ENCODE results near the gene UPB1.

UPB1 gene

DNA sequence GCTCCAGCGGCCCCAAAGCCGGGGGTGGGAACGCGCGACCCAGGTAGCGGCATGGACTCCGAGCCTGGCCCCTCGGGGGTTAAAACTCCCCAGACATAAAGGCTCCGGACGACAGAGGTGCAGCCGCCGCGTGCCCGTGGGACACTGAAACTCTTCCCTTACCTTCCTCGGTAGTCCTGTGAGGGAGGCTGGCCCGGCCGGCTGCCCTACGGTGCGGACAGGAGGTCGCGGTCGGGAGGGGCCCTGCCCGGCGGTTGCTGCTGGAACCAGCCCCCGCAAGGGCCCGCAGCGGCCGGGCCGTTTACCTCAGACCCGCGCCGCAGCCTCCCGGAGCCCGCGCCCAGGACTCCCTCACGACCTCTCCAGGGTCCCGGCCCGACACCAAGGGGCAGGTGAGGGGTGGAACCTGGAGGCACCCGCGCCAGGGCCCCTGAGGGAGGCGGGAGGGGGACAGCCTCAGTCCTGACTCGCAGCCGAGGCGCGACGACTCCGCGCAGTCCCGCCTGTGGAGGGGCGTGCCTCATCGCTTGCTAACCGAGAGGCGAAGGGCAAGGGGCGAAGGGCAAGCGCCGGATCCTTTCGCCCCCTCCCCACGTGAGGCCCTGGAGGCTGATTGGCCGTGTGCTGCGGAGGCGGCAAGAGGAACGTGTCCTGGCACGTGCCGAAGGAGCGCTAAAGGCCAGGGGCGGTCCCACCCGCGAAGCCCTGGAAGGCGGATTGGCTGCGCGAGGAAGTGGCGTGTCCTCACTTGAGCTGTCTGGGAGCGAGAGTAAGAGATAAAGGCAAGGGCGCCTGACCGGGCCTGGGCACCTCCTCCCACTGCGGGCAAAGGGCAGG, at the start of gene UPB1:
UPB1 (plus strand) TSS at position 805 of the 837 bp plus-strand sequence. CDS start 72 bp downstream, outside the sequence.
- no peak for DNase-seq

DNA sequence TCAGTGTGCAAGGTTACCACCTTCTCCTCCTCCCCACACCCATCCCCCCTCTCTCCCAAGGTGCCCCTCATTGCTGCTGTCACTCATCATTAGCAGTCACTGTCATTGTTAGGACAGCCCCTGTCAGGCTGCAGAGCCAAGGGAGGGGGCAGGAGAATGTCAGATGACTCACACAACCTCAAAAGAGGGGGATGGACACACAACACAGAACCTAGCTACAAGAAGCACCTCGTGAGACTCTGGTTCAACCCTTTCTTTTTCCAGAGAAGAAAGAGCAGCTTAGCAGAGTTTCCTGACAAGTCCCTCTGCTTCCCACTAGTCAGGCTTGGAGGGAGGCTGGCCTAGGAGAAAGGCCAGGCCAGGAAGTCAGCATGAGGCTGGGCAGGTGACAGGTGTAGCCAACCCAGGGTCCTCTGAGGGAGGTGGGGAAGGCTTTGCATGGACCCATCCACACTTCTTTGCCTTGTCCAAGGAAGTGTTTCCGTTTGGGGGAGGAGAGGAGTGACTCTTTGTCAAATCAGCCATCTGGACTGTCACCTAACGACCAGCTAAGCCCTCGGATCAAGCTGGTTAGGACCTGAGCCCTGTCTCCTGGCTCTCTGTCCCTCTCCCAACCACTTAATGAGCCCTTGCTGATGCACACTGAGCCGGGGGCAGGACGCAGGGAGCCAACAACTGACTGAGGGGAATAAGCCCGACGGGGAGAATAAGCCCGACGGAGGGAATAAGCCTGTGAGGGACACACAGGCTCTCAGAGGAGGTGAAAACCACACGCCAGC, 49.5 kb upstream of the UPB1 start:
- no peak for DNase-seq

DNA sequence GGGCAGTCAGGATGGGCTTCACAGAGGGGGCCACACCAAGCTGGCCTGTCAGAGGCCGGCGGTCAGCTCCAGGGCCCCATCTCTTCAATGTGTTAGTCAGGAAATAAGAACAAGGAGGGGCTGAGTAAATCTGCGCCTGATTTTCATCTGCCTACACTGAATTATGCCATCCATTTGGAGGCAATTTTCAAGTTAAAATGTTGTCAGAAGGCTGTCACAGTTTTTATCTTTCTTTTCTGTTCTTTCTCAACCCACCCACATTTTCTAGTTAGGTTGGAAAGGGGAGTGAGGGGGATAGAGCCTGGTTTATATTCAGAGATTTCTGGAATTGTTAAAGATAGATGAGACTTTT, 48.9 kb upstream of the UPB1 start:
- no peak for DNase-seq

DNA sequence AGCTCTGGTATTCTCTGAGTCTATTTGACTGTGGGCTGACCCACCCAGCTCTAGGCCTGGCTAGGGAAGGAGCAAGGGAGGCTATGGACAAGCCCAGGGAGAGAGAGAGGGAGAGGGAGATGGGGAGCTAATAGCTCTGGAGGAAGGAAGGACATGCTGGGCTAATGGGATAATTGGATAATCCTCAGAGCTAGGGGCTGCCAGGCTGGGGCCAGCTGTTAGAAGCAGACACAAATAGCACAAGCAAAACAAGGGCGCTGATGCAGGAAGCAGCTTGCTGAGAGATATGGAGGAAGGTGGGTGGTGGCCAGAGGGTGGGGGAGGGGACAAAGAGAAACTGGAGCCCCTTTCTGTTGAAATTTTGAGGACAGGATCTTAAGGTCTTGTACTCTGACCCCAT, 44.5 kb upstream of the UPB1 start:
- no peak for DNase-seq

DNA sequence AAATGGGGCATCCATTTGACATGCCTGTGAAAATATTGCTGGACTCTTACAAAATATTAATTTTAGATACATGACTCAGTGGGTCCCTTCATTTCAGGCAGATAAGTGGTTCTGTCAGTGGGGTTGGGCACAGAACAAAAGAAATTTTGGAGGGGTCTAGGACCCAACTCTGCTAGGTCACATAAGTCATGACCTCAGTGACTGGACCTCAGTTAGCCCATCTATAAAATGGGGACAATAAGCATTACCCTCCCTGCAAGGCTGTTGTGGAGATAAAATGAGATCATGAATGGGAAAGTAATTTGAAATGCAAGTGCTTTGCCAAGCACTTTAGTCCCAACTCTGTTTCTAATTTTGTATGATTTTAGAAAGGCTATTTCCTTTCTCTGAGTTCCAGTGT, 44.0 kb upstream of the UPB1 start:
- no peak for DNase-seq

DNA sequence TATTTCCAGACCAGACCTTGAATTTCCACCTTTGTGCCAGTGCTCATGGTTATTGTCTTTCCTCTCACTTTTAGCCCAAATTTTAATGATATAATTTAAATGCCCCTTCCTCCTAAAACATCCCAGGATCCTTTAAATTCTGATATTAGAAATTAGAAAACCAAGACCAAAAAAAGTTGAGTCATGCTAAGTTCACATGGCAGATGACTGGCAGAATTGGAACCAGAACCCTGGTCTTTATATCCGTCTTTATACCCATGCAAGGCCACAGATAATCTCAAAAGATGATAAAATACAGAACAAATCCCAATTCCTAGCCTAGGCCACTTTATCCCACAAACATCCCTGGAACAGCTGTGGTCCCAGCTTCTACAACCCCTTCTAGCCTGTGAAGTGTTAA, 41.3 kb upstream of the UPB1 start:
- DNase-seq, result no peak

DNA sequence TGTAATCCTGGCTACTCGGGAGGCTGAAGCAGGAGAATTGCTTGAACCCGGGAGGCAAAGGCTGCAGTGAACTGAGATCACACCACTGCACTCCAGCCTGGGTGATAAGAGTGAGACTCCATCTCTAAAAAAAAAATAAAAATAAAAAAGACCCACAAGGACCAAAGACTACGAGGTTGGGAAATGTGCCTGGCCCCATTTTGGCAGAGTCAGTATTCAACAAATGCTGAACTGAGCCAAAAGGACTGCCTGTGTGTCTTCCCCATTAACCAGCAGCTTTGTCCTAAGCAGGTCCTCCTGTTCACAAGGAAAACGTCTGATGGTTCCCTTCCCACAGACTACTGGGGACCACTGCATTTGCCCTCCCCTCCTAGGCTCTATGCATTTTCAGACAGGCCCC, 40.1 kb upstream of the UPB1 start:
- DNase-seq, result no peak

DNA sequence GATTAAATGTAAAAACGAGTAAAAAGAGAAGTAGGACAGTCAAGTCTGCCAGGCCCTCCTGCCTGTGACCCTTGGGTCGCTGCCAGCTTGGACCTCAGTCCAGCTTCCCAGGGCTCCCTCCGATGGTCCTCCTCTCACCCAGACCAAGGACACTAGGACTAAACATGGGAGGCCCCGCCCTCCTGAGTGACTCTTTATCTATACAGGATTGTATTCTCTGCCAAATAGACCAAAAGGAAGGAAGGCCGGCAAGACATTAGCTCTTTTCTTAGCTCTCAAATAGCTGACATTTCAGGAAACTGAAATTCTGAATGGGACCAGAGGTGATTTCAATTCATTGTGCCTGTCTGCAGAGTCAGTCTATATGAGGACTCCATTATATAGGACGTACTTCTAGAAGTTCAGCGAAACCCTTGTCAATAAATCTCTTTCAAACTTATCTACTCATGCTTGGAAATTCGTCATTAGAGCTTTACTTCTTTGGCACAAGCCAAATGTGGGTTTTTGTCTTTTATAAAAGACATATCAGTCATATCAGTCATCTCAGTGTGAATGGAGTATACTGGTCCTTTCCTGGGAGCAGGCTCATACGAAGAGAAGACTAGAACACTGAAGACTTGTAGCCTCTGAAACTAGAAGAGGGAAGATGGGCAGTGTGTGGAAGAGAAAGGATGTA, 39.2 kb upstream of the UPB1 start:
- no peak for DNase-seq

DNA sequence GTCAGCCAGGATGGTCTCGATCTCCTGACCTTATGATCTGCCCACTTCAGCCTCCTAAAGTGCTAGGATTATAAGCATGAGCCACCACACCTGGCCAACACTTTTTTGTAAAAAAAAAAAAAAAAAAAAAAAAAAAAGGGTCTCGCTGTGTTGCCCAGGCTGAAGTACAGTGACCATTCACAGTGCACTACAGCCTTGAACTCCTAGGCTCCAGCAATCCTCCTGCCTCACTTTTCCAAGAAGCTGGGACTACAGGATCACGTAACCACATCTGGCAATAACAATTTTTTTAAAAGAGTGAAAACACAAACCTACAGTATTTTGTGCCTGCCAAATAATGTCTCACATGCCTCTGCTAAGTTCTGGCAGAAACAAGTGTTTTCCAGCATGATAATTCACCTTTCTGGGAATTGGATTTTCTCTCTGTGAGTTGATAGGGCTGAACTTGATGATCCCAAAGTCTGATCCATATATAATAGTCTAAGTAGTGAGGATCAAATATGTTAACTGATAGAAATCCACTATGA, 37.2 kb upstream of the UPB1 start:
- no peak for DNase-seq

DNA sequence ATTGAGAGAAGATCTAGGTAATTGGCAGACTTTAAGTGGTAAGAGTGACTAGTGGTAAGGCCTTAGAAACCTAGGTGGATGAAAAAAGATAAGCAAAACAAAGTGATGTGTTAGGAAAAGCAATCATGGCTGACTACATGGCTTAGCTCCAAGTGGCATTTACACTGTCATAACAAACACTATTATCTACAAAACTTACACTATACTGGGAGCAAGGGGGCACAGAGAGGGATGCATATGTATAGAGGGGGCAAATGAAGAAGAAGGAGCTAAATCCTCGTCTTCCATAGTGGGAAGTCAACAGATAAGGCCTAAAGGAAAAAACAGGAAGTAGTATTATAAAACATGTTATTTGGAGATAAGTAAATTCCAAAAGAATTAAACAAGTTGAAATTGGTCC, 35.2 kb upstream of the UPB1 start:
- DNase-seq, result no peak

DNA sequence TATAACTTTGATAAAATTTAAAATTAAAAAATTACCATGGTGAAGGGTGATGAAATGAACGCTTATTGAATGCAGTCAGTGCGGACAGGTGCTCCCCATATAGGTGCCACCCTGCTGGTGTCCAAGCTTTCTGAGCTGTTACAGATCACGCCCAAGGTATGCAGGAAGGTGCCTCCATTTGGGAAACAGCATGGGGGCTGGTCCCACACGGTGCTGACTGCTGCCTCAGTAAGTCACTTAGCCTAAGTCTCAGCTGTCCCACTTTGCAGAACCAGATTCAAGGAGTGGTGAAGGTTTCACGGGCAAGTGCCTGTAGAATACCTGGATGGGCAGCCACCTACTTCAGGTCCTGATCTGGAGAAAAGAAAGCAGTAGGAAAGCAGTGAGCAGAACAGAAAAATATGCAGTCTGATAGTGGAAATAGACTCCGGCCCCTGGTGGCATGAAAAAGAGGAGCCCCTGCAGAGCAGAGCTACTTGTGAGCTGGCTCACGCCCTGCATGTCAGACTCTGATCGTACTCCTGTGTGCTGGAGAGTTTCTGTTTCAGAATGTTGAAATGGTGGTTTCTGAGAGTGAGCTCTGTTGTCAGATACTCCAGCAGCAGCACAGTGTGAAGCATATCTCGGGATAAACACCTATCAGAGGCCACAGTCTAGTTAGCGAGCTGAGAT, 34.6 kb upstream of the UPB1 start:
- no peak for DNase-seq

DNA sequence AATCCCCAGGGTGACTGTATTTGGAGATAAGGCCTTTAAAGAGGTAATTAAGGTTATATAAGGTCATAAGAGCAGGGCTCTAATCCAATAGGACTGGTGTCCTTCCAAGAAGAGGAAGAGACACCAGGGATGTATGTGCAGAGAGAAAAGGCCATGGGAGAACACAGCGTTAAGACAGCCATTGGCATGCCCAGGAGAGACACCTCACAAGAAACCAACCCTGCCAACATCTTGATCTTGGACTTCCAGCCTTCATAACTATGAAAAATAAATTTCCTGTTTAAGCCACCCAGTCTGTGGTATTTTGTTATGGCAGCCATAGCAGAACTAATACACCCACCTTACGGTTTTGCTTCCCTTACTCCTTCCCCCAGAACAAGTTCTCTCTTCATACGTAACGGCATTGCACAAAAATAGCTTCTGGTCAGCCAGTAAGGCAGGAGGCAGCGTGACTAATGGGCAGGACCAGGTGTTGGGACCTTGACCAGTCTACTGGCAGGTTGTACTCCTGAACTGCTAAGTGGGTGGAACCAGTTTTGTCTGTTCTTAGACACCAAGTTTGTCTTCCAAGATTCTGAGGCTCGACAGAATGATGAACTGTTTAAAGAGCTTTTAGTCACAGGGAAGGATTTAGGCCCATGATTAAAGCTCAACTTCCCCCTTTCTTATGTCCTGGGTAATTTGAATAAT, 31.9 kb upstream of the UPB1 start:
- no peak for DNase-seq

DNA sequence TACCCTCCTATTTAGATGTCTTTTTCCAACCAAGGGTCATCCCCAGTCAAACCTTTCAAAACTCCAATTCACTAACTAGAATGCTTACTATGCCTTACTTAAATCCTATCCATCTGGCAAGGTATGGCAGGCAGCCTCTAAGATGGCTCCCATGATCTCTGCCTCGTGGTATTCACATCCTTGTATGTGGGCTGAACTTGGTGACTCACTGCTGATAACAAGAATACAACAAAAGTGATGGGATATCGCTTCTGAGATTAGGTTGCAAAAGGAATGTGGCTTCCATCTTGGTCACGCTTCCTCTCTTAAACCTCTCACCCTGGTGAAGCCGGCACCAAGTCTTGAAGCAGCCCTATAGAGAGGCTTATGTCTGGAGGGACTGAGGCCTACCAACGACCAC, 29.6 kb upstream of the UPB1 start:
- no peak for DNase-seq

DNA sequence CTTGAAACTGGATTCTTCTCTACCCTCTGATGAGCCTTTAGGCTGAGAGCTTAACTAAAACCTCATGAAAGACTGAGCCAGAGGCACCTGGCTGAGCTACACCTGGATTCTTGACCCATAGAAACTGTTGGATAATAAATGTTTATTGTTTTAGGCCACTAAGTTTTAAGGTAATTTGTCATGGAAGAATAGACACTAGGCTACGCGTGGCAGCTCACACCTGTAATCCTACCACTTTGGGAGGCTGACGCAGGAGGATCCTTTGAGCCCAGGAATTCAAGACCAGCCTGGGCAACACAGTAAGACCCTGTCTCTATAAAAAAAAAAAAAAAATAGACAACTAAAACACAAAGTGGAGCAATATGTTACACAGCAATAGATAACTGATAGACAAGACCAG, 29.2 kb upstream of the UPB1 start:
- no peak for DNase-seq

DNA sequence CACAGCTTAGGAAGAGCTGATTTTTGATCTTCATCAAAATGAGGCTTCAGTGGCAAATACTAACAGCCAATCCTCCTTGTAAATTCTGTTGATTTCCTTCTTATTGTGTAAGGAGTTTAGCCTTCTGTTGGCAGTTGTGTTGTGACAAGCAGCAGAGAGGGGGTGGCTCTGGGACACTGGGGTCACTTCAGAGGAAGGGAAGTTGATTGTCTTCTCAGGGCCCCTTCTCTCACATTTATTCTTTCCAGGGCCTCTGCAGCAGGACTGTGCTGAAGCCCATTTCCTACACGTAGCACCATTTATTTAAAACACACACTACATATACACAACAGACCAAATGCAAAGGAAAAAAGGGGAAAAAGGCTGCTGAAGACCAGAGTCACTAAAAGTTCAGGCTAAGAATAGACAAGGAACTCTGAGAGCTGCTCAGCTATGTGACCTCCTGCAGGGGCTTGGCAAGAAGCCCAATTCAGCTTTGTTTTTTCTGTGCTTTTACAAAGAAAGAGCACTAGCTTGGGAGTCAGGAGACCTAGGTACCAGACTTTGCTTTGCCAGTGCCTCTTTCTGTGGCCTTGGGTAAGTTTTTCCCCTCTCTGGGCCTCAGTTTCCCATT, 28.3 kb upstream of the UPB1 start:
- DNase-seq, result no peak

DNA sequence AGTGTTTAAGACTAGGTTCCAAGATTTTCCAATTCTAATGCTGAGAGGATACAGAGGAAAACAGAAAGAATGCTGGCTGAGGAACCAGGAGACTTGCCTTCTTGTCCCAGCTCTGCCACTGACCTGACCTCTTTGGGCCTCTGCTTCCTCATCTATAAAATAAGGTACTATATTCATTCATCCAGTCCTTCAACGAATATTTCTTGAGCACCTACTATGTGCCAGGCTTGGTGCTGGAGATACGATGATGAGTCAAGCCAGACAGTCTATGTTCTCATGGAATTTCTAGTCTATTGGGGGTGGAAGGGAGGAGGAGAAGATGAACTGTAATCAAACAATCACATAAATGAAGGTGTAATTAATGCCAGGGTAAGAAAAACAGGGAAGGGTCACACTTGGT, 27.8 kb upstream of the UPB1 start:
- no peak for DNase-seq

DNA sequence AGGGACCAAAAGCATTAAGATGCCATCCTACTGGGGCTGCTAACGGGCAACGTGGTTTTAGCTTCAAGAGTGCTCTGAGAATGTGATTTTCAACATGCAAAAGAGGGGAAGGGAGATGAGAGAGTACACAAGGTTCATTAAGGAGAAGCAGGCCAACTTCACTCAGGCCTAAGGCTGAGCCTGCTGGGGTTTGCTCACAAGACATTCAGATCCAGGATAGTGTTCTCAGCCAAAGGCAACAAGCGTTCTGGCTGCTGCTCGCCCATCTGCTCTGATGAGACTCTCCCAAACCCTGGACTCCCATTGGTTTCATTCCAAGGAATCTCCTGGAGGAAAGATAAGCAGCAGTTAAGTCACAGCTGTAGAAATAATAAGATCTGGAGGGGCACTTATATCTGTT, 23.6 kb upstream of the UPB1 start:
- DNase-seq, result no peak

DNA sequence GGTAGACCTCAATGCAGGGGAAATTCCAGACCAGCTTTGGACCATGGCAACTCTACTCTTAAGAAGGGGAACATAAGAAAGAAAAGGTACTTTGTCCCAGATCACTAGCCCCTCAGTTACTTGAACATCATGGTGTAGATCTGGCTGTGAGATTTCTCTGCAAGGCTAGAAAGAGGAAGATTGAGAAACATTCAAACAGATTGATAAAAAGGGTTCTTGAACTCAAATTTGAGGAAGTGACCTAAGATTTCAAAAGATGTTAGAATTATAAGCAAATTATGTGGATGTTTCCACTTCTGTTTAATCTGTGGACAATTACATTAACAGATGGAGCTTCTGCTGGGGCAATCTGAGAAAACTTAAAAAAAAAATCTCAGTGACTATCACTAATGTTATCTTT, 21.8 kb upstream of the UPB1 start:
- DNase-seq, result no peak

DNA sequence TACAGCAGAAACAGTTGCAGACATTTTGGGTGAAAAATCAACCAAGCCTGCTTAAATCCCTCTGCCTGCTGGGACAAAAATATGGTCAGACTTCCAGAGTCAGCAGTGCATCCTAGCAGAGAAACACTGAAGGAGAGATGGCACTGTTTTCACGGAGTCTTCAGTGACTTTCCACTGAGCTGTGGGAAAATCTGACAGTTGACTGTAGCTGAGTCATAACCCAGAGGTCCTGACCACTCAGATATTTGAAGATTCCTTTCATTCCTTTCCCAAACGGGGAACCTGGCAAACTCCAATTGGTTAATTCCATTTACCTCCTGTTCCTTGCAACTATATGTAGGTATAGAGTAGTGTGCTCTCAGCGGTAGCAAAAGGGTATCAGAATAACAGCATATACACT, 20.9 kb upstream of the UPB1 start:
- no peak for DNase-seq

DNA sequence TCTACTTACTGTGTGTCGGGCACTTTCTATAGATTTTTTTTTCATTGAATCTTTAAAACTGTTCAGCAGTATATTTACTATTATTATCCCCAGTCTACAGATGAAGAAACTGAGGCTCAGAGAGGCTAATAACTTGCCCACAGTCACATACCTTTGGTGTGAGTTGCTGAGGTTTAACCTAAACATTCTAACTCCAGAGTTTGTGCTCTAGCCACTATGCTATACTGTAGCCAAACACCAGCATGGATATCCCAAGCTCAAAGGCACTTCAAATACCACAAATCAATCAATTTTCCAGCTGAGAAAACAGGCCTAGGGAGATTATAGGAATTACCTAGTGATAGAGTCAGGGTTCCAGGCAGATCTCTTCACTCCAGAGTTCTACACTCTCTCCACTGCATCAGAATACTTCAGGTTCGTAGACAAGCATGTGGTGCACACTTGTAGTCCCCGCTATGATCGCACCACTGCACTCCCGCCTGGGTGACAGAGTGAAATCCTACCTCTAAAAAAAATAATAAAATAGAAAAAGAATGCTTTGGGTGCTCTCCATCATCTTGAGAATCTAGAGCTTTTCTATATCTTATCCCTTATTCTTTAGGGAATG, 20.4 kb upstream of the UPB1 start:
- DNase-seq, result no peak

DNA sequence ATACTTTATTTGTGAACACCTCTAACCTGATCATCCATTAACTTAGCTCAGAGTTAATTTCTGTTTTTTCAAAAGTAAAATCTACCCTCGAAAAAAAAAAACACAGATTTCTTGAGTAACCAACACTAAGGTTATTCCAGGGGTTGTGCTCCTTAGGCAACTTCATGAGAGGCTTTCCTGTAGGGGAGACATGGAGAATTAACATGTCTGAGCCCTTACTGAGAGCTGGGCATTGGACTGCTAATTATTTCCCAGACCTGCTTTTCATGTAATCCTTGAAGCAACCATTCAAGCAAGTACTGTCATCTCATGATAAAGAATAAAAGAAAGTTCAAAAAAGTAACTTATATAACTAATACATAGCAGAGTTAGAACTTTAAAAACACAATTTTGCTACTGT, 13.5 kb upstream of the UPB1 start:
- DNase-seq, result no peak

DNA sequence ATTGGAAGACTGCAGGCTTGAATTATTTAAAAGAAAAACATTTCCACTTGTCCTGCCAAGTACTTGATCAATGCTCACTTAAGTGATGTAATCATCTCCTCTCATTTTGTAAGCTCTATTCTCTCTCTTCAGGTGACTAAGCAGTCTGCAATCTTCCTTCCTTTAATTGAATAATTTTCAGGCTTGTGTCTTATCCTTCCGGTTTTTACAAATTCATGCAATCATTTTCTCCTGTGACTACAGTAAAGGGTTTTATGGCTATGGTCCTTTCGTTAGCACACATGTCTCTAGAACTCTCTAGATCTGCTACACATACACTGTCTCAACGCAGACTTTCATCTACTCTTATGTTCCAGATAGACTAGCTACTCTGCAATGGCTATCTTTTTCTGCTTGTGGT, 12.6 kb upstream of the UPB1 start:
- DNase-seq, result no peak
